HepG2 (cell line): ENCODE data around the gene SEPTIN12. TPM values are rescaled to one million over a fixed set of nuclear protein-coding genes. Genes with fewer than 3 reads are reported as not detected.

ENCODE experiments used
- ARHGAP35 ChIP-seq: sonication (generic); formaldehyde crosslinking; IDR thresholded peaks from 2 replicates; pipeline ENCODE4 v1.9.0; 2022; ENCODE audit warnings: mild to moderate bottlenecking, inconsistent platforms, moderate library complexity, missing genetic modification reagents, borderline replicate concordance
- FIP1L1 ChIP-seq: fragments of 200-400 bp; formaldehyde crosslinking; IDR thresholded peaks from 2 replicates; pipeline ENCODE4 v1.6.1; 2018; ENCODE audit warnings: low read depth, mild to moderate bottlenecking, low read length, moderate library complexity, borderline replicate concordance; ENCODE audit not compliant: insufficient read depth
- FOSL2 ChIP-seq: sonication (generic); formaldehyde crosslinking; IDR thresholded peaks from 2 replicates; pipeline ENCODE4 v1.4.0; 2020; ENCODE audit warnings: missing genetic modification reagents
- KAT8 ChIP-seq: IDR thresholded peaks from 2 replicates; pipeline ENCODE4 v1.6.1; 2016; ENCODE audit warnings: missing genetic modification reagents, missing compliant biosample characterization
- REL ChIP-seq: sonication (generic); formaldehyde crosslinking; conservative IDR thresholded peaks from 2 replicates; pipeline ENCODE4 v1.8.0; 2022; ENCODE audit warnings: mild to moderate bottlenecking, missing genetic modification reagents, moderate library complexity
- RFX5 ChIP-seq: IDR thresholded peaks from 2 replicates; pipeline ENCODE4 v1.6.1; 2011; ENCODE audit warnings: low read depth, low read length, improper control_type of control experiment
- SIN3A ChIP-seq: IDR thresholded peaks from 2 replicates; pipeline ENCODE4 v1.6.1; 2011; ENCODE audit warnings: low read depth, mild to moderate bottlenecking, control low read depth, low read length, borderline replicate concordance
- SNAPC2 ChIP-seq: sonication (generic); formaldehyde crosslinking; IDR thresholded peaks from 2 replicates; pipeline ENCODE4 v1.8.1; 2022; ENCODE audit warnings: mild to moderate bottlenecking, missing genetic modification reagents
- SOX6 ChIP-seq, 2 experiments: fragments of 450-650 bp in 1 of 2; sonication (generic) in 1 of 2; formaldehyde crosslinking in 1 of 2; IDR thresholded peaks; 2 replicates each; pipeline versions ENCODE4 v1.4.0 to v1.6.1; 2017 to 2020; ENCODE audit warnings: antibody characterized with exemption in 1 of 2, mild to moderate bottlenecking in 1 of 2, missing genetic modification reagents in 1 of 2
- SP4 ChIP-seq: sonication (generic); formaldehyde crosslinking; IDR thresholded peaks from 2 replicates; pipeline ENCODE4 v1.8.1; 2023; ENCODE audit warnings: mild to moderate bottlenecking, missing genetic modification reagents
- THAP9 ChIP-seq: sonication (generic); formaldehyde crosslinking; IDR thresholded peaks from 2 replicates; pipeline ENCODE4; 2020; ENCODE audit warnings: missing genetic modification reagents, mild to moderate bottlenecking, borderline replicate concordance
- XRCC5 ChIP-seq: fragments of 200-400 bp; formaldehyde crosslinking; optimal IDR thresholded peaks from 2 replicates; pipeline ENCODE3; 2017; ENCODE audit warnings: mild to moderate bottlenecking, low read length
- ZBTB42 ChIP-seq: sonication (generic); formaldehyde crosslinking; IDR thresholded peaks from 2 replicates; pipeline ENCODE4 v1.5.0; 2020; ENCODE audit warnings: mild to moderate bottlenecking, missing genetic modification reagents
- ZNF12 ChIP-seq: sonication (generic); formaldehyde crosslinking; IDR thresholded peaks from 2 replicates; pipeline ENCODE4 v1.5.0; 2020; ENCODE audit warnings: missing genetic modification reagents
- ZNF138 ChIP-seq: sonication (generic); formaldehyde crosslinking; IDR thresholded peaks from 2 replicates; pipeline ENCODE4 v1.5.0; 2020; ENCODE audit warnings: mild to moderate bottlenecking, low read depth, missing genetic modification reagents
- ZNF230 ChIP-seq: sonication (generic); formaldehyde crosslinking; IDR thresholded peaks from 2 replicates; pipeline ENCODE4 v1.4.0; 2020; ENCODE audit warnings: mild to moderate bottlenecking, missing genetic modification reagents
- ZNF263 ChIP-seq: sonication (generic); formaldehyde crosslinking; IDR thresholded peaks from 2 replicates; pipeline ENCODE4 v1.4.0; 2020; ENCODE audit warnings: missing genetic modification reagents
- ZNF362 ChIP-seq: sonication (generic); formaldehyde crosslinking; IDR thresholded peaks from 2 replicates; pipeline ENCODE4 v1.4.0; 2020; ENCODE audit warnings: missing genetic modification reagents, mild to moderate bottlenecking, borderline replicate concordance
- ZNF597 ChIP-seq: sonication (generic); formaldehyde crosslinking; IDR thresholded peaks from 2 replicates; pipeline ENCODE4 v1.5.0; 2020; ENCODE audit warnings: missing genetic modification reagents
- ZNF703 ChIP-seq: sonication (generic); formaldehyde crosslinking; IDR thresholded peaks from 2 replicates; pipeline ENCODE4 v1.5.1; 2020; ENCODE audit warnings: missing genetic modification reagents, mild to moderate bottlenecking, moderate library complexity, borderline replicate concordance
- ZNF841 ChIP-seq: sonication (generic); formaldehyde crosslinking; IDR thresholded peaks from 2 replicates; pipeline ENCODE4 v1.8.1; 2023; ENCODE audit warnings: missing genetic modification reagents, borderline replicate concordance
- polyA plus RNA-seq, 8 experiments: library from polyadenylated mRNA; depleted of rRNA in 3 of 8; stranded (reverse) in 7 of 8; unstranded in 1 of 8; fragments of >200 nt; fragmentation: Illumina TruSeq in 4 of 8; extraction: Trizol in 4 of 8; gene quantifications; 2 replicates each; pipeline versions ENCODE4 v1.2.1 to v1.2.3, GENCODE V29; 2011 to 2016; ENCODE audit warnings: low read depth in 4 of 8, missing spikeins in 1 of 8, mixed read lengths in 1 of 8; ENCODE audit not compliant: insufficient read depth in 1 of 8
- total RNA-seq, 5 experiments: library from RNA; depleted of rRNA; stranded (reverse); fragments of >200 nt; fragmentation: Illumina TruSeq; extraction: Trizol; gene quantifications; 2 replicates each; pipeline ENCODE4 v1.2.3, GENCODE V29; 2016; ENCODE audit warnings: low read depth in 1 of 5
- TF ChIP-seq, protein P1 (sequence below): sonication (generic); formaldehyde crosslinking; IDR thresholded peaks from 2 replicates; pipeline ENCODE4 v1.8.0; 2022; ENCODE audit warnings: missing genetic modification reagents, low read depth, mild to moderate bottlenecking, borderline replicate concordance
- TF ChIP-seq, protein P2 (sequence below): conservative IDR thresholded peaks from 2 replicates; pipeline ENCODE4 v1.6.1; 2018; ENCODE audit warnings: missing genetic modification reagents

The SEPTIN12 gene
- total and polyA plus RNA-seq, 2 of the 13 experiments (the other 11 are each of a cell fraction or from before 2014, with no cell fraction given): 0.22 TPM; not detected in 1

- TF ChIP-seq ZNF597 (CRISPR knock-in tag) (no peak), ARHGAP35 (CRISPR knock-in tag) (no peak), ZNF263 (CRISPR knock-in tag) (peak; percentile 74), FIP1L1 (no peak), ZNF12 (CRISPR knock-in tag) (no peak), ZBTB42 (CRISPR knock-in tag) (no peak), ZNF362 (no peak), REL (CRISPR knock-in tag) (no peak), ZNF841 (no peak), SNAPC2 (CRISPR knock-in tag) (no peak), XRCC5 (no peak), SIN3A (no peak), FOSL2 (no peak), THAP9 (CRISPR knock-in tag) (no peak), ZNF703 (CRISPR knock-in tag) (no peak), SP4 (CRISPR knock-in tag) (no peak; the same call in 1 of the 2 replicates), RFX5 (no peak), SOX6 (IDR thresholded peaks at IDR 0.05) (no peak), SOX6 (CRISPR knock-in tag; IDR thresholded peaks at IDR 0.05) (no peak), KAT8 (peak; percentile 73), ZNF138 (no peak), ZNF230 (CRISPR knock-in tag) (no peak)
- TF ChIP-seq, protein P1, sequence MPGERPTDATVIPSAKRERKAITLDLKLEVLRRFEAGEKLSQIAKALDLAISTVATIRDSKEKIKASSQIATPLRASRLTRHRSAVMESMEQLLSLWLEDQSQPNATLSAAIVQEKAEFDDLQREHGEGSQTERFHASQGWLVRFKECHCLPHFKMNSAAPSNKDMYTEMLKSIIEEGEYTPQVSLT (CRISPR knock-in tag): no peak
- TF ChIP-seq, protein P2, sequence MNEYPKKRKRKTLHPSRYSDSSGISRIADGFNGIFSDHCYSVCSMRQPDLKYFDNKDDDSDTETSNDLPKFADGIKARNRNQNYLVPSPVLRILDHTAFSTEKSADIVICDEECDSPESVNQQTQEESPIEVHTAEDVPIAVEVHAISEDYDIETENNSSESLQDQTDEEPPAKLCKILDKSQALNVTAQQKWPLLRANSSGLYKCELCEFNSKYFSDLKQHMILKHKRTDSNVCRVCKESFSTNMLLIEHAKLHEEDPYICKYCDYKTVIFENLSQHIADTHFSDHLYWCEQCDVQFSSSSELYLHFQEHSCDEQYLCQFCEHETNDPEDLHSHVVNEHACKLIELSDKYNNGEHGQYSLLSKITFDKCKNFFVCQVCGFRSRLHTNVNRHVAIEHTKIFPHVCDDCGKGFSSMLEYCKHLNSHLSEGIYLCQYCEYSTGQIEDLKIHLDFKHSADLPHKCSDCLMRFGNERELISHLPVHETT (CRISPR knock-in tag): peak; percentile 11; the same call in 1 of the 2 replicates
Observed at GRCh38 chr16:4800290-4801041, 12.3 kb upstream of the SEPTIN12 start (continued).
